ENCODE measurements around the gene ABHD11.
"Not testable (repeated sequence)": the region's sequence is repeated elsewhere in the genome, so short reads cannot be mapped to it uniquely, and the experiment has no call there.

Gene ABHD11

DNA sequence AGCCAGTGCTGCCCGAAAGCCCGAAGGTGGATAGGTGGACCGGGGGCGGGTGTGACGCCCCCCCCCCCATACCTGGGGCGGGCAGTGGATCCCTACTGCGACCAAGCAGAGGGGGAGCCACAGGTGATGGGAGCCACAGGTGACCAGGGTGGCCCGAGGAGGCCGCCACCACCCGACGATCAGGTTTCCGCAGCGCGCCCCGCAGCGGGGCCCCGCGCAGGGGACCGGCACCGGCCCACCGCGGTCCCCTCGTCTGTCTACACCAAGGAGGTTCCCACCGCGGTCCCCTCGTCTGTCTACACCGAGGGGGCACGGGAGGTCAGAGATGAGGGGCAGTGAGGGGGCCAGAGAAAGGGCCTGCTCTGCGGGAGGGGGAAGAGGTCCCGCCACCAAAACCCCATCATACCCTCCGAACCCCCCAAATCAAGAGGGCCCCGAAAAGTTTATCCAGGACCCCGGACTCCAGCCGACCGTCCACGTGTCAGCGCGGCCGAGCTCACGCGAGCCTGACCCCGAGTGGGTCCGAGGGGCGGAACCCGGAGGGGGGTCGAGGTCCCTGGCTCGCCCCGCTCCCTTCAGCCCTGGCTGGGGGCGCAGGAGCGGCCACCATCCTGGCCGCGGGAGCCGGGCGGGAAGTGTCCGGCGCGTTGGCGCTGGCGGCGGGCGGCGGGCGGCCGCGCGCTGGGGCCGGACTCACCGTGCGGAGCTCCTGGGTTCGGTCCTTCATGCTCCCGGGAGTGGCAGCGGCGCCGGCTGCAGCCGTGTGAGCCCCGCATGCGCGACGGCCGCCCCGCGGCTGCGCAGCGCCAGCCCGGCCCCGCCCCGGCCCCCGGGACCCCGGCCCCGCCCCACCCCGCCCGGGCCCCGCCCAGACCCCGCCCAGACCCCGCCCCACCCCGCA lies 19.4 kb downstream of the ABHD11 start, which contains the start of gene STX1A:
Gene STX1A, minus strand, starts transcription at position 765 of the 901 bp plus-strand sequence. Its CDS starts 38 bp downstream, at position 727.
- DNase-seq: peak; percentile 50

DNA sequence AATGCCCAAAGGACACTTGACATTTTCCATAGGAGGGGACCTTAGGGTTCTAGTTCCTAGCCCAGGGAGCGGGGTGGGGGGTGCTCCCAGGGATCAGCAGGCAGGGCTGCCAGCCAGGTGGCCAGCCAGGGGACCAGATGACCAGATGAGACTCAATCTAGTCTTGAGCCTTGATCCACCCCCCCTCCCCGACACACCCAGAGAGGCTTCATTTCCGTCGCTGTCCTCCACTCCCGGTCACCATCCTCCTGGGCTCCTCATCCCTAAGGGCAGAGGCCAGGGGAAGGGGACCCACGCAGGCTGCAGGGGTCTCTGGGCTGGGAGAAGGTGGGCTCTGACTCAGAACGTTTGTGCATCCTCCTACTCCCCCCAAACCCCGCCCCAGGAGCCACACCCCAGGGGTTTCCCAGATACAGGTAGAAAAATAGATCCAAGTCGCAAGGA lies 20.1 kb downstream of the ABHD11 start:
- no peak for DNase-seq

DNA sequence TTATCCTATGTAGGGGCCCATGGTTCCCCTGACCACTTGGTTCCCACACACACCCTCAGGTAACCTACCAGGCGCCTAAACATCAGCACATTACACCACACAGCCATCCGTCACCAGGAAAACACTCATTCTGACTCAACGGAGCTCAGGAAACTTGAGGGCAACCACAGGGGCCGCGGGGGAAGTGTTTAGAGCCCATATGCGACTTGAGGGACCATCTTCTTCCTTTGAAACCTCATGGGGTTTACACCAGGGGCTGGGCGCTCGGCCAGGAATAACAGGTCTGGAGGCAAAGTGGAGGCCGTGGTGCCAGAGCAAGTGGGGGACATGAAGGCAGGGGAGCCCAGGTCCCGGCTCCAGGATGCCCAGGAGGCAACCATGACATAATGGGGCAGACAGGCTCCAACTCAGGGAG lies 20.6 kb downstream of the ABHD11 start:
- peak; percentile 66 for DNase-seq

DNA sequence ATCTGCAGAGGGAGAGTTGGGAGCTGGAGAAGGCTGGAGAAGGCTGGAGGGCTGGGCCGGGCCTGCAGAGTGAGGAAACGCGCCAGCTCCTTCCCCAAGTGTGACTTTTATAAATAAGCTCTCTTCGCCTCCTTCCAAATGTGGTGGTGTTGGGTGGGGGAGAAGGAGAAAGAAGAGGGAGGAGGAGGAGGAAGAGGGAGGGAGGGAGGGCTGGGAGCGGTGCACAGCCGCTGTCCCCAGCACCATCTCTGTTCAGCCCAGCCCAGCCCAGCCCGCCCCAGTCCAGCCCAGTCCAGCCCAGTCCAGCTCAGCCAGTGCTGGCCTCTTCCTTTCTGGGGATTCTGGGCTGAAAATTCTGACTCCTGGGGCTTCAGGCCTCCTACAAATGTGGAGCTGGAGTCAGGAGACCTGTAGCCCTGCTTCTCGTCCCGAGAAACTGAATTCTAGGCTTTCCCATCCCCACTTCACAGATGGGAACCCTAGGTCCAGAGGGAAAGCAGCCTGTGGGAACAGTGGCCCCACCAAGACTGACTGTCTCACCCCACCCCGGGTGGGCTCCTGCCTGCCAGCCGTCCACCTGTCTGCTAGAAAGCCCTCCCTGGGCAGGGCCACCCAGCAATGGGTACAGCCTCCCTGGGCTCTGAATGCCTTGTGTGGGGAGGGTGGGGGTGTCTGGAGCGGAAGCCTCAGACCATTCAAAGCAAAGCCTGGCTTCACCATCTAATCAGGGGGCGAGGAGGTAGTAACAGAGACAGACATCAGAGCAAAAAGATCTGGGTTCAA lies 21.4 kb downstream of the ABHD11 start:
- no peak for DNase-seq

GRCh38 chr7:73716318-73716890 lies 22.2 kb downstream of the ABHD11 start:
- no peak for DNase-seq

DNA sequence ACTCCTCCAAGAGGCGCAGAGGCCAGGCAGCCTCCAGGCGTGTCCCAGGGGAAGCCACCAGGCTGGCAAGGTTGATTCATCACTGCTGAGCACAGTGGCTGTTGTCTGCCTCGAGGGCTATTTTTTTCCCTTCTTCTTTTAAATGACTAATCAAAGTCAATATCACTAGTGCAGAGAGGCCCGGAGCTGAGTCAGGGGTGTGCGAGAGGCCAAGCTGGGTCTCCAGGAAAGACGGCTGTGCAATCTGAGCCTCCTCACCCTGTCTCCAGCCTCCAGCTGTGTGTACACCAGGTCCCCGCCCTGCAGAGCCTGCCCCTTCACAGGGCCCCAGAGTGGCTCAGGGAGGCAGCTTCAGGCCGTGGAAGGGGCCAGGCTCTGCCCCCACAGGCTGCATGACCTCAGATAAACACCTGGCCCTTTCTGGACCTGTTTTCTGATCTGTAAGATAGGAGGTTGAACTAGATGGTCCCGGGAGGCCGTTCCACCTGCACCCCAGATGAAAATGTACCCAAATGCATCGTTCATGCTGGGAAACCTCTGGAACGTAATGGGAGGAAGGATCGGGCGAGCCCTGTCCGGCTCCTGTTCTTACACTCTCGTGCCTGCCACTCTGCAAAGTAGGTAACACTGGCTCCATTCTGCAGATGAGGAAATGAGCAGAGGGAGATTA lies 22.8 kb downstream of the ABHD11 start:
- DNase-seq: no peak

GRCh38 chr7:73713319-73713718 lies 25.3 kb downstream of the ABHD11 start:
- DNase-seq: not testable (repeated sequence)

GRCh38 chr7:73712773-73713172 lies 25.8 kb downstream of the ABHD11 start:
- DNase-seq: no peak

- DNase-seq: no peak
Observed at GRCh38 chr7:73708961-73709549, 29.5 kb downstream of the ABHD11 start.

DNA sequence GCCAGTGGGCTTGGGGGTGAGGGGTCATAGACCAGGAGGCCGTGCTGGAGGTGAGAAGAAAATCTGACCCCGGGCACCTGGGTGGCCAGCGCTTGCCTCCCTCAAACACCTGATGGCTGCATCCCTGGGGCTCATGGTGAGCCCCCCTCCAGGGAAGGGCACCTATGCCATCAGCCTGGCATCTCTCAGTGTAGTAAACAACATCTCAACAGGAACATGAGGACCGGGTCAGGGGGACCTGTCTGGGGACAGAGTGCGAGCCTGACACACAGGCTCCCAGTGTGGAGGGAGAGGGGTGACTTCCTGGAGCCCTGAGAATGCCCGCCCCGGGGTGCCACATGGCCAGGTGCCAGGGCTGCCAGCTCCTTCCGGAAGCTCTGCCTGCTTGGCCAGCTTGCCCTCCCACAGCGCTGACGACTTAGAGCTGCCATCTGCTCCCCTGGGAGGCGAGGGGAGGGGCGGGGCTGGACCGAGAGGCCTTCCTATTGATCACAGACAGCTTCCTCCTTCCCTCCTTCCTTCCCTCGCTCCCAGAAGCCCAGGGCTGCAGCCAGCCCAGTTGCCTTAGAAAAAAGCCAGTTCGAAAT lies 31.5 kb downstream of the ABHD11 start:
- no peak for DNase-seq

DNA sequence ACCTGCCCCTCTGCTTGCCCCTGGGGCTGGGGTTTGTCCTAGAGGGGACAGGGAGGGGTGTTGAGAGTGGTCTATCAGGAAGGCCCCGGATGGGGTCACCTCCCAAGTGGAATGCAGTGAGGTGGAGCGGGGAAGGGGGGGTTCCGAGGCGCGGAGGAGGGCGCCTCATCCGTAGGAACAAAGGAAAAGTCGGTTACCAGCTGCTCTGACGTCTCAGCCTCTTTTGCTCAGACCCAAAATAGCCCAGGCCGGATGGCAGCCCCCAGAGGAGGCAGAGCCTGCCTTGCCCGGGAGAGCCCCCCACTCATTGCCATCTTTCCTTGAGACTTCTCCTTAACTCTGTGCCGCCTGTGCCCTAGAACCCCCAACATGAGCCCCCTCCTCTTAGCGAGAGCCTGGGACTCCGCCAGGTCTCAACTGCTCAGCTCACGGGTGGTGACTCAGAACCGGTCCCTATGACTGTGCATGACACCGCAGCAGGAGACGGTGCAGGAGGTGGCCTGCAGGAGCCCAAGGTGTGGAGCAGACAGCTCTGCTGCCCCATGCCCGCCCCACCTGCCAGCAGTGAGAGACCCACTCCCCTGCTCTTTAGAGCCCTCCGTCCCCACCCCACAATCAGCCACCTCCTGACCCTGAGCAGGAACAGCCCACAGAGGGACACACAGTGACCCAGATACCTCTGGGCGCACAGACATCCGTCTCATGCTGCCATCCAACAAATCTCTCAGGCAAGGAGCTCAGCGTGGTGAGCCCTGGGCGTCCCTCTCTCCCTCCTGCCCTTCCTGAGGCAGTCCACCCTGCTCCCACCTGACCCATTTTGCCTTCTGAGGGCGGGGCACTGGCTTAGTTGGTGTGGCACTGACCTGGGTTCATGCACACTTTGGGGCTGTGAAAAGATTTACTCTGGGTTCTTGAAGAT lies 32.2 kb downstream of the ABHD11 start:
- no peak for DNase-seq

GRCh38 chr7:73705551-73705920 lies 33.1 kb downstream of the ABHD11 start:
- no peak for DNase-seq

DNA sequence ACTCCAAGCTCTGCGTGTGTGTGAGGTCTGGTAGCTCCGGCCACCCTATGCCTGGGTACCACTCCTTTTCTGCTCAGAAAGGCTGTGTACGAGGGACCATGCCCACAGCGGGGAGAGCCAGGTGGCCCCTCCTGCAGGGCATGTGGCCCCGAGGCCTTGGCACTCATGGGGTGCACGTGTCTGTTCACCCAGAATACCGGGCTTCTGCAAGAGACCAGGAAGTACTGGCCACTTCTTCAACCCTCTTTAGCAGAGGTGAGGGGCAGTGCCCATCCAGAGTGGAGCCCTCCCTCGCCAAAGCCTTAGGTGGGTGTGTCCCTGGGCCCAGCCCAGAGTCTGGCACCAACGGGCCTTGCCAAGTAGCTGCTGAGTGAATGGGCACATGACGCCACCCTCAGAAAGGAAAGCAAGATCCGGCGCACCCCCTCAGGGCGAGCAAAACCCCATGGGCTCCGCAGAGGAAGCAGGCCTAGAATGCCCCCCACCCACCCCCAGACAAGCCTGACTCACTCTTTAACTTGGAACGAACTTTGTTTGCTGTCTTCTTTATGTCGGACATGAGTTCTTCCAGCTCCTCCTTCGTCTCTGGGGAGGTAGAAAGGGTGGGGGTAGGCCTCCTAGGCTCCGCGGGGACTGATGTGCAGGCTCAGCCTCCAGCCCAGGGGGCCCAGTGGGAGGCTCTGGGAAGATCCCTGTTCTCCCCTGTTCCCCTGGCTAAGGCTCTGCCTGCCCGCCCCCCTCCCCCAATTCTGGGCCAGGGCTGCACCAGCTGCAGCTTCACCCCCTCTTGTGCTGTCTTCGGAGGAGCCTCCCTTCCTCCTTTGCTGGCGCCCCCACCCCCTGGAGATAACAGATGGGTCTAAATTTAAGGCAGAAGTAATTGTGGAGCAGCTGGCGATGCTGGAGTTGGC lies 33.7 kb downstream of the ABHD11 start:
- DNase-seq: no peak

- no peak for DNase-seq
Observed at GRCh38 chr7:73703757-73704639, 34.6 kb downstream of the ABHD11 start.

GRCh38 chr7:73703225-73703624 lies 35.4 kb downstream of the ABHD11 start:
- no peak for DNase-seq

GRCh38 chr7:73702665-73703064 lies 35.9 kb downstream of the ABHD11 start:
- DNase-seq: no peak

- no peak for DNase-seq
Observed at GRCh38 chr7:73702226-73702625, 36.4 kb downstream of the ABHD11 start.

- DNase-seq: no peak
Observed at GRCh38 chr7:73701357-73701995, 37.1 kb downstream of the ABHD11 start.
